ENCODE data around the gene TRIO.

DNA sequence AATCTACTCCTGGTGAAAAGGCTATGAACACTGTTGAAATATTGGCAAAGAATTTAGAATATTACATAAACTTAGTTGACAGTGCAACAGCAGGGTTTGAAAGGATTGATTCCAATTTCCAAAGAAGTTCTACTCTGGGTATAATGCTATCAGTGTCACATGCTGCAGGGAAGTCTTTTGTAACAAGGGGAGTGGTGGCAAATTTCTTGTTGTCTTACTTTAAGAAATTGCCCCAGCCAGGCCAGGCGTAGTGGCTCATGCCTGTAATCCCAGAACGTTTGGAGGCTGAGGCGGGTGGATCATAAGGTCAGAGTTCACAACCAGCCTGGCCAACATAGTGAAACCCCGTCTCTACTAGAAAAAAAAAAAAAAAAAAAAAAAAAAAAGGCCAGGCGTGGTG, 352.2 kb downstream of the TRIO start:
- no peak for TF ChIP-seq CTCF (IDR thresholded peaks at IDR 0.05)
- no peak for TF ChIP-seq POLR2AphosphoS5 (IDR thresholded peaks at IDR 0.05)
